GM23248 (cell line): ENCODE measurements around the gene TENM4. TPM values are rescaled to one million over a fixed set of nuclear protein-coding genes. Genes with fewer than 3 reads are reported as not detected.
"Not testable (repeated sequence)": the region's sequence is repeated elsewhere in the genome, so short reads cannot be mapped to it uniquely, and the experiment has no call there.

Source experiments
- DNase-seq: peaks from one replicate; pipeline ENCODE4 v3.0.0-alpha.2; 2015
- H2AFZ ChIP-seq: fragments of 200-600 bp; sonication (generic); 2 replicates; pipeline ENCODE4 v1.6.1; 2016; ENCODE audit warnings: antibody characterized with exemption
- H3F3A ChIP-seq: fragments of 200-600 bp; sonication (generic); 2 replicates; pipeline ENCODE4 v1.6.1; 2016; ENCODE audit warnings: mild to moderate bottlenecking, antibody characterized with exemption, mixed run types; ENCODE audit not compliant: insufficient read depth
- H3K27ac ChIP-seq: fragments of 200-600 bp; sonication (generic); 2 replicates; pipeline ENCODE4 v1.5.1; 2016; ENCODE audit warnings: mild to moderate bottlenecking
- H3K27me3 ChIP-seq: fragments of 200-600 bp; sonication (generic); replicated peaks from 2 replicates; pipeline ENCODE4 v1.6.1; 2016; ENCODE audit warnings: mild to moderate bottlenecking; ENCODE audit not compliant: insufficient read depth
- H3K36me3 ChIP-seq: fragments of 200-600 bp; sonication (generic); 2 replicates; pipeline ENCODE4 v1.6.1; 2016; ENCODE audit warnings: low read depth, mild to moderate bottlenecking
- H3K4me1 ChIP-seq: fragments of 200-600 bp; sonication (generic); 2 replicates; pipeline ENCODE4 v1.6.1; 2016; ENCODE audit warnings: mild to moderate bottlenecking; ENCODE audit not compliant: insufficient read depth
- H3K4me2 ChIP-seq: fragments of 200-600 bp; sonication (generic); one replicate; pipeline ENCODE4 v1.6.1; 2016; ENCODE audit warnings: mild to moderate bottlenecking; ENCODE audit not compliant: unreplicated experiment
- H3K4me3 ChIP-seq: fragments of 200-600 bp; sonication (generic); 2 replicates; pipeline ENCODE4 v1.5.1; 2016; ENCODE audit warnings: mild to moderate bottlenecking
- H3K79me2 ChIP-seq: fragments of 200-600 bp; sonication (generic); 2 replicates; pipeline ENCODE4 v1.6.1; 2016; ENCODE audit warnings: mild to moderate bottlenecking; ENCODE audit not compliant: insufficient read depth
- H3K9ac ChIP-seq: fragments of 200-600 bp; sonication (generic); 2 replicates; pipeline ENCODE4 v1.6.1; 2016; ENCODE audit warnings: mild to moderate bottlenecking
- H3K9me2 ChIP-seq: fragments of 200-600 bp; sonication (generic); 2 replicates; pipeline ENCODE4 v1.6.1; 2016; ENCODE audit warnings: mixed run types, mild to moderate bottlenecking, moderate library complexity; ENCODE audit not compliant: insufficient read depth
- H3K9me3 ChIP-seq: fragments of 200-600 bp; sonication (generic); one replicate; pipeline ENCODE4 v1.6.1; 2017; ENCODE audit warnings: low read depth
- H4K20me1 ChIP-seq: fragments of 200-600 bp; sonication (generic); 2 replicates; pipeline ENCODE4 v1.6.0; 2016; ENCODE audit not compliant: insufficient read depth
- EZH2 ChIP-seq: fragments of 200-600 bp; sonication (generic); IDR thresholded peaks from 2 replicates; pipeline ENCODE4 v1.6.1; 2018; ENCODE audit warnings: antibody characterized with exemption, mild to moderate bottlenecking; ENCODE audit not compliant: insufficient read depth, poor library complexity, severe bottlenecking
- EZH2phosphoT487 ChIP-seq: fragments of 200-600 bp; sonication (generic); IDR thresholded peaks from 2 replicates; pipeline ENCODE4 v1.6.1; 2018; ENCODE audit warnings: antibody characterized with exemption, moderate library complexity, mild to moderate bottlenecking, low read depth; ENCODE audit not compliant: insufficient read depth
- WGBS, 2 experiments: methylation state at CpG; one replicate each; pipeline ENCODE4 v1.1.6; 2015 to 2017; ENCODE audit warnings: low lambda C conversion rate in 2 of 2, low coverage in 1 of 2; ENCODE audit errors: missing lambda C conversion rate in 2 of 2; 5-methylcytosine and 5-hydroxymethylcytosine counted together
- in situ Hi-C: fragments of 300-500 bp; cut with MboI; formaldehyde crosslinking; loops from 2 replicates; pipeline ENCODE4 v1.15.0; 2020
- polyA plus RNA-seq: library from polyadenylated mRNA; unstranded; fragments of >200 nt; fragmentation: Nextera tagmentation; extraction: Ambion mirVana; gene quantifications from 2 replicates; pipeline ENCODE4 v1.2.1, GENCODE V29; 2016
- total RNA-seq: library from RNA; depleted of rRNA; stranded (reverse); fragments of >200 nt; shearing (Covaris generic); gene quantifications from 2 replicates; pipeline ENCODE4 v1.2.3, GENCODE V29; 2014

TENM4 gene
- total and polyA plus RNA-seq, 2 experiments from 2014 or later: 0.11 to 0.48 TPM

GRCh38 chr11:78638704-78639380 is 802.0 kb downstream of the TENM4 start:
- no peaks in the 10 kb centered on the region for H4K20me1 ChIP-seq
- H3K9me2 ChIP-seq: no peaks in the 10 kb centered on the region
- H3F3A ChIP-seq: no peaks in the 10 kb centered on the region
- H3K79me2 ChIP-seq: no peaks in the 10 kb centered on the region
- no peak overlapping the region for H3K27ac ChIP-seq
- no peak for TF ChIP-seq EZH2
- no peak for TF ChIP-seq EZH2phosphoT487
- peaks cover 10% of the 10 kb centered on the region for H3K27me3 ChIP-seq
- 62 to 70% methylated on average over 16 to 26 of the region's 26 CpGs for WGBS, 2 experiments
- no peaks in the 10 kb centered on the region for H3K9me3 ChIP-seq
- H2AFZ ChIP-seq: no peak overlapping the region
- H3K4me2 ChIP-seq: no peak overlapping the region
- DNase-seq: no peak
- H3K36me3 ChIP-seq: no peaks in the 10 kb centered on the region
- H3K4me1 ChIP-seq: no peaks in the 10 kb centered on the region
- in situ Hi-C loops: no loop called here
- no peak overlapping the region for H3K4me3 ChIP-seq
- no peak overlapping the region for H3K9ac ChIP-seq

- H3K9me2 ChIP-seq, H3K9ac ChIP-seq, DNase-seq, H4K20me1 ChIP-seq, H3K9me3 ChIP-seq, H3K4me1 ChIP-seq, in situ Hi-C loops, H3K4me2 ChIP-seq, H3K27ac ChIP-seq, H2AFZ ChIP-seq, H3K36me3 ChIP-seq, H3K79me2 ChIP-seq, H3K4me3 ChIP-seq, H3F3A ChIP-seq: not testable (repeated sequence)
- WGBS, 2 experiments: 33 to 40% methylated on average over 5 of the region's 5 CpGs
- H3K27me3 ChIP-seq: peaks cover 10% of the 10 kb centered on the region
Measured at GRCh38 chr11:78637527-78637926, 803.3 kb downstream of the TENM4 start.

GRCh38 chr11:78635814-78636506 is 804.9 kb downstream of the TENM4 start:
- no peaks in the 10 kb centered on the region for H3K9me3 ChIP-seq
- H3K4me1 ChIP-seq: no peaks in the 10 kb centered on the region
- H3K27ac ChIP-seq: no peak overlapping the region
- 76 to 84% methylated on average over 1 of the region's 1 CpG for WGBS, 2 experiments
- no peaks in the 10 kb centered on the region for H3K36me3 ChIP-seq
- in situ Hi-C loops: no loop called here
- TF ChIP-seq EZH2 (no peak), EZH2phosphoT487 (no peak)
- no peaks in the 10 kb centered on the region for H3K9me2 ChIP-seq
- H3K79me2 ChIP-seq: no peaks in the 10 kb centered on the region
- no peak overlapping the region for H2AFZ ChIP-seq
- no peak for DNase-seq
- H4K20me1 ChIP-seq: no peaks in the 10 kb centered on the region
- no peaks in the 10 kb centered on the region for H3F3A ChIP-seq
- no peak overlapping the region for H3K4me2 ChIP-seq
- H3K27me3 ChIP-seq: peaks cover 3% of the 10 kb centered on the region; the same call in 1 of the 2 replicates
- H3K4me3 ChIP-seq: no peak overlapping the region
- H3K9ac ChIP-seq: no peak overlapping the region

- no peaks in the 10 kb centered on the region for H3K4me1 ChIP-seq
- in situ Hi-C loops: no loop called here
- no peak overlapping the region for H3K4me3 ChIP-seq
- no peaks in the 10 kb centered on the region for H3K79me2 ChIP-seq
- H3K36me3 ChIP-seq: no peaks in the 10 kb centered on the region
- H2AFZ ChIP-seq: no peak overlapping the region
- TF ChIP-seq EZH2phosphoT487: no peak
- TF ChIP-seq EZH2: no peak
- H4K20me1 ChIP-seq: no peaks in the 10 kb centered on the region
- H3K27ac ChIP-seq: no peak overlapping the region
- no peak overlapping the region for H3K4me2 ChIP-seq
- no peaks in the 10 kb centered on the region for H3K9me3 ChIP-seq
- peaks cover 3% of the 10 kb centered on the region; the same call in 1 of the 2 replicates for H3K27me3 ChIP-seq
- no peak for DNase-seq
- 30 to 34% methylated on average over 6 to 7 of the region's 7 CpGs for WGBS, 2 experiments
- no peaks in the 10 kb centered on the region for H3K9me2 ChIP-seq
- no peaks in the 10 kb centered on the region for H3F3A ChIP-seq
- H3K9ac ChIP-seq: no peak overlapping the region
Measured at GRCh38 chr11:78633516-78634310, 807.1 kb downstream of the TENM4 start.
